ENCODE data around the gene USP32. TPM values are rescaled to one million over a fixed set of nuclear protein-coding genes. Genes with fewer than 3 reads are reported as not detected.
"Not testable (repeated sequence)": the region's sequence is repeated elsewhere in the genome, so short reads cannot be mapped to it uniquely, and the experiment has no call there.

The USP32 gene
- total and polyA plus RNA-seq, 12 donors: 22.0 to 99.3 (median 54.4) TPM

DNA sequence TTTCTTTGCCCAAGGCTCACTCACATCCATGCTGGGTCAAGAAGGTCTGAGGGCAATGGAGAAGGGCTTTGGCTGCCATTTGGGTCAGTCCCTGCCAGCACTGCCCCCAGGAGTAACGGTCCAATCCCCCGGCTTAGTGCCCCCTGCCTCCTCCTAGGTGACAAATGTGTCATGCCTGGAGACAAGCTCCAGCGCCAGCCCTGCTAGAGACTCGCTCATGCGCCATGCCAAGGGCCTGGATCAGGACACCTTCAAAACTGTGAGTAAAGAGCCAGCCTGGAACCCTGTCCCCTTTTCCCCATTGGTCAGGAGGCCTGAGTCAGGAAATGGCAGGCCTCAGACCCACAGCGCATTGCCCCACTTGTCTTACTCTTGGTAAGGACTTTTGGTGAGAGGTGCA, 33.7 kb upstream of the USP32 start:
- peaks cover 0 to 8% of the 10 kb centered on the region in 2 donors for H3K4me1 ChIP-seq (replicated peaks in 1 of 2)
- no peak for DNase-seq
- no peaks in the 10 kb centered on the region for H3K36me3 ChIP-seq (replicated peaks in 1 of 2)
- no peak for TF ChIP-seq POLR2A (IDR thresholded peaks at IDR 0.05)
- TF ChIP-seq, protein P1, sequence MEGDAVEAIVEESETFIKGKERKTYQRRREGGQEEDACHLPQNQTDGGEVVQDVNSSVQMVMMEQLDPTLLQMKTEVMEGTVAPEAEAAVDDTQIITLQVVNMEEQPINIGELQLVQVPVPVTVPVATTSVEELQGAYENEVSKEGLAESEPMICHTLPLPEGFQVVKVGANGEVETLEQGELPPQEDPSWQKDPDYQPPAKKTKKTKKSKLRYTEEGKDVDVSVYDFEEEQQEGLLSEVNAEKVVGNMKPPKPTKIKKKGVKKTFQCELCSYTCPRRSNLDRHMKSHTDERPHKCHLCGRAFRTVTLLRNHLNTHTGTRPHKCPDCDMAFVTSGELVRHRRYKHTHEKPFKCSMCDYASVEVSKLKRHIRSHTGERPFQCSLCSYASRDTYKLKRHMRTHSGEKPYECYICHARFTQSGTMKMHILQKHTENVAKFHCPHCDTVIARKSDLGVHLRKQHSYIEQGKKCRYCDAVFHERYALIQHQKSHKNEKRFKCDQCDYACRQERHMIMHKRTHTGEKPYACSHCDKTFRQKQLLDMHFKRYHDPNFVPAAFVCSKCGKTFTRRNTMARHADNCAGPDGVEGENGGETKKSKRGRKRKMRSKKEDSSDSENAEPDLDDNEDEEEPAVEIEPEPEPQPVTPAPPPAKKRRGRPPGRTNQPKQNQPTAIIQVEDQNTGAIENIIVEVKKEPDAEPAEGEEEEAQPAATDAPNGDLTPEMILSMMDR (IDR thresholded peaks at IDR 0.05): no peak
- H3K27me3 ChIP-seq: no peaks in the 10 kb centered on the region
- no peaks in the 10 kb centered on the region for H3K9me3 ChIP-seq (replicated peaks in 1 of 3)
- no peak overlapping the region for H3K27ac ChIP-seq
- intact Hi-C loops (cut with DNase I): loop anchor here in 1 of 2 donors (10.0 kb wide), 1 partner anchor 191 kb away; no protein-coding TSS in a partner anchor
- no peak overlapping the region for H3K4me3 ChIP-seq
- 60 to 92% (median 90%) methylated on average over 2 to 6 of the region's 6 CpGs for WGBS, 4 donors

DNA sequence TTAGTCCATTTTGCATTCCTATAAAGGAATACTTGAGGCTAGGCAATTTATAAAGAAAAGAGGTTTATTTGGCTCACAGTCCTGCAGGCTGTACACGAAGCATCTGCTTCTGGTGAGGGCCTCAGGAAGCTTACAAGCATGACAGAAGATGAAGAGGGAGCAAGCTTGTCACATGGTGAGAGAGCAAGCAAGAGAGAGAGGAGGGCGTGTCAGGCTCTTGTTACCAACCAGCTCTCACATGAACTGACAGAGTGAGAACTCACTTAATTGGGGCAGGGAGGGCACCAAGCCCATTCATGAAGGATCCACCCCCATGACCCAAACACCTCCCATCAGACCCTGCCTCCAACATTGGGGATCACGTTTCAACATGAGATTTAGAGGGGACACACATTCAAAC, 31.9 kb upstream of the USP32 start:
- Histone ChIP-seq H3K4me1 (replicated peaks in 1 of 2) (peaks cover 0 to 8% of the 10 kb centered on the region in 2 donors), H3K27ac (no peak overlapping the region), H3K9me3 (replicated peaks in 1 of 3) (no peaks in the 10 kb centered on the region), H3K36me3 (replicated peaks in 1 of 2) (no peaks in the 10 kb centered on the region), H3K4me3 (no peak overlapping the region), H3K27me3 (no peaks in the 10 kb centered on the region)
- 81 to 91% (median 86%) methylated on average over 2 to 3 of the region's 3 CpGs for WGBS, 4 donors
- TF ChIP-seq, protein P1 (IDR thresholded peaks at IDR 0.05): no peak
- no peak for DNase-seq
- intact Hi-C loops (cut with DNase I): loop anchor here in 1 of 2 donors (10.0 kb wide), 1 partner anchor 189 kb away; no protein-coding TSS in a partner anchor

DNA sequence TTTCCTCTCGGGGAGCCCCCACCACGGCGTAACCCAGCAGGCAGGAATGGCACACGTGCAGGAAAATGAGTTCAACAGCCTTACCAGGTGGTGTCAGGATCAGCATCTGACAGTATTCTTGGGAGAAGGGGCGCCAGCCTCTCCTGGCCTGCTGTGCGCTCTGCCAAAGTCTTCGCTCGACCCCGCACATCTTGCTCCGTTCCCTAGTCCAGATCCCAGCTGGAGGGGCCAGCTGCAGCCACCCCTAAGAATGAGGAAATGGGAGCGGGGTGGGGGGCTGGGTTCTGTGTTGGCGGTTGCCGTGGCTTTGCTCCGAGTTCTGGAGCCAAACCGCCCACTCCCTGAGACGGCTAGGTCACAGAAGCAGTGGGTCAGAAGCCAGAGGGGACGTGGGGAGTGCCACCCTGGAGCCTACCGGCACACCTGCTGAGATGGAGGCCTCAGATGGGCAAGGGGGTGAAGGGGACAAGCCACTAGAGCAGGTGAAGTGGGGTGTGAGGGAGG, 30.3 kb upstream of the USP32 start, which contains the start of gene CHCT1:
Gene CHCT1, plus strand, starts transcription at position 328 of the 504 bp plus-strand sequence. Its CDS starts 104 bp downstream, at position 432.
- no peak for DNase-seq
- Histone ChIP-seq H3K9me3 (replicated peaks in 1 of 3) (no peaks in the 10 kb centered on the region), H3K36me3 (replicated peaks in 1 of 2) (no peaks in the 10 kb centered on the region), H3K27ac (peak within 1 kb of the TSS in 2 of 5 donors; percentile 45 to 47), H3K27me3 (no peaks in the 10 kb centered on the region), H3K4me1 (replicated peaks in 1 of 2) (peaks cover 0 to 8% of the 10 kb centered on the region in 2 donors), H3K4me3 (peak within 1 kb of the TSS in 3 of 4 donors; percentile 7 to 61 (median 33))
- WGBS, 4 donors: 68 to 84% (median 73%) methylated on average over 12 to 18 of the region's 18 CpGs
- intact Hi-C loops (cut with DNase I): loop anchor here in 1 of 2 donors (10.0 kb wide), 1 partner anchor 187 kb away; no protein-coding TSS in a partner anchor
- TF ChIP-seq POLR2A (IDR thresholded peaks at IDR 0.05): no peak
- TF ChIP-seq, protein P1 (IDR thresholded peaks at IDR 0.05): no peak

DNA sequence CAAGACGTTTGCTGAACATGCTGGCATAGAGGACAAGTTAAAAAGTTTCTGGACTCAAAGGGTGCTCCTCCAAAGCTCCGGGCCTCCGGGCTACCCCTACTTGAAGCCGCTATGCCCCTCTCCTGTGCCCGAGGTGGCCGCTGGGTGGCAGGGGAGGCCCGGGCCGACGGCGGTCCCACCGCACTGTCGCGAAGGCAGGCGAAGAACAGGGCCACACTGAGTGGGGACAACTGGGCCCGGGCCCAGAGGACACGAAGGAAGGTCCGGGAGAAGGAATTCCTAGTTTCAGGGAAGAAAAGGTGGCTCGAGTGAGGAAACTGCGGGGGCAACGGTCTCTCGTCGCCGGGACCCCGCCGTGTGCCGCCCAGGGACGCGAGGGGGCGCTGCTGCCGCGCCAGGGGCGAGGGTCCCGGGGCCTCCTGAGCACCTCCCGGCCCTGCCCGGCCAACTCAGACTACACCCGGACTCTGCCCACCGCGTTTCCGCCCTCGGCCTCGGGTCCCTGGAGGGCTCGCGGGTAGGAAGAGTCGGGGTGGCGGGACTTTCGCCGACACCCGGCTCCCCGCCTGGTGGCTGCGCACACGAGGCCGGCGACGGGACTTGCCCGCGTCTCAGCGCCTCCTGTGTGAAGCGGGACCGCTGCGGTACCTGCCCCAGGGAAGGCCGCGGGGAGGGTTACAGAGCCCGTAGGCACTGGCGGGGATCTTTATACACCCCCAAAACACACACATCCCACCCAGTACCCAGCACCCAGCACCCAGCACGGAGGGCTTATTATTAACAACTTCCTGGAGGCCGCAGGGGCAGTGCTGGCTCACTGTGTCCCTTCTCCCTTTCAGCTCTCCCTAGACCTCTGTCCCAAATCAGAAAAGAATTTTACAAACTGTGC, 29.6 kb upstream of the USP32 start:
- TF ChIP-seq POLR2A (IDR thresholded peaks at IDR 0.05): peak in 1 of 2 donors; percentile 11
- TF ChIP-seq, protein P1 (IDR thresholded peaks at IDR 0.05): peak; percentile 77 to 98 (median 91)
- H3K27me3 ChIP-seq: no peaks in the 10 kb centered on the region
- H3K9me3 ChIP-seq (replicated peaks in 1 of 3): no peaks in the 10 kb centered on the region
- intact Hi-C loops (cut with DNase I): loop anchor here in 1 of 2 donors (10.0 kb wide), 1 partner anchor 187 kb away; no protein-coding TSS in a partner anchor
- H3K4me3 ChIP-seq: peak overlapping the region in 3 of 4 donors; percentile 7 to 61 (median 33)
- 1 to 5% (median 3%) methylated on average over 23 to 66 of the region's 66 CpGs for WGBS, 4 donors
- peaks cover 0 to 8% of the 10 kb centered on the region in 2 donors for H3K4me1 ChIP-seq (replicated peaks in 1 of 2)
- peak overlapping the region in 2 of 5 donors; percentile 45 to 47 for H3K27ac ChIP-seq
- H3K36me3 ChIP-seq (replicated peaks in 1 of 2): no peaks in the 10 kb centered on the region
- peak; percentile 60 to 76 (median 75) for DNase-seq

DNA sequence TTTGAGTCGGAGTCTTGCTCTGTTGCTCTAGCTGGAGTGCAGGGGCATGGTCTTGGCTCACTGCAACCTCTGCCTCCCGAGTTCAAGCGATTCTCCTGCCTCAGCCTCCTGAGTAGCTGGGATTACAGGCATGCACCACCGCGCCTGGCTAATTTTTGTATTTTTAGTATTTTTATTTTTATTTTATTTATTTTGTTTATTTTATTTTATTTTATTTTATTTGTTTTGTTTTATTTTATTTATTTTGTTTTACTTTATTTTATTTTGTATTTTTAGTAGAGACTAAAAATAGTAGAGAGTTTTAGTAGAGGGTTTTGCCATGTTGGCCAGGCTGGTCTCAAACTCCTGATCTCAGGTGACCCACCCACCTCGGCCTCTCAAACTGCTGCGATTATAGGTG, 27.9 kb upstream of the USP32 start:
- not testable (repeated sequence) for H3K27me3 ChIP-seq; DNase-seq; H3K4me3 ChIP-seq; H3K4me1 ChIP-seq (replicated peaks in 1 of 2); H3K27ac ChIP-seq; H3K36me3 ChIP-seq (replicated peaks in 1 of 2); H3K9me3 ChIP-seq (replicated peaks in 1 of 3)
- intact Hi-C loops (cut with DNase I): loop anchor here in 1 of 2 donors (10.0 kb wide), 1 partner anchor 185 kb away; no protein-coding TSS in a partner anchor
- 88 to 92% (median 89%) methylated on average over 7 of the region's 7 CpGs for WGBS, 4 donors

DNA sequence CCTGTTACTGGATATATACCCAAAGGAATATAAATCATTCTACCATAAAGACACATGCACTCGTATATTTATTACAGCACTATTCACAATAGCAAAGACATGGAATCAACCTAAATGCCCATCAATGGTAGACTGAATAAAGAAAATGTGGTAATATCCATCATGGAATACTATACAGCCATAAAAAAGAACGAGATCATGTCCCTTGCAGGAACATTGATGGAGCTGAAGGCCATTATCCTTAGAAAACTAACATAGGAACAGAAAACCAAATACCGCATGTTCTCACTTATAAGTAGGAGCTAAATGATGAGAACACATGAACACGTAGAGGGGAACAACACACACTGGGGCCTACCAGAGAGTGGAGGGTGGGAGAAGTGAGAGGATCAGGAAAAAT, 27.1 kb upstream of the USP32 start:
- H3K36me3 ChIP-seq (replicated peaks in 1 of 2); DNase-seq; H3K27ac ChIP-seq; H3K4me1 ChIP-seq (replicated peaks in 1 of 2); intact Hi-C loops (cut with DNase I); H3K9me3 ChIP-seq (replicated peaks in 1 of 3); H3K27me3 ChIP-seq; H3K4me3 ChIP-seq: not testable (repeated sequence)
- 80 to 90% (median 83%) methylated on average over 4 of the region's 4 CpGs for WGBS, 4 donors
